ENCODE measurements around the gene R3HDM1.

DNA sequence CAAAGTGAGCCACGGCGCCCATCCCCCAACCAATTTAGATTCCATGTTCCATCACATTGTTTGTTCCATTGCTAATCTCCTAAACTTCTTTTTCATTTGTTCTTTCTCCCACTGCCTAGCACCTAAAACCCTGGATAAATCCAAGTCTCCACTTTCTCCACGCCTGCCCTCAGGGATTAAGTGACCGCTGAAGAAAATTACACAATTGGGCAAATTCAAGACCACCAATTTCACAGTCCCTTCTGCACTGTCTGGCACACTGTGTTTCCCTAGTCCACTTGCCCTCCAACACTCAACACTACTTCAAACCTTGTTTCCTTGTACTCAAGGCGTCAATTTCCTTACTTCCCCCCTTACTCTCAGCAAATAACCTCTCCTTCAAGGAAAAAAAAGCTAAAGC, 205.3 kb downstream of the R3HDM1 start:
- TF ChIP-seq, protein P1, sequence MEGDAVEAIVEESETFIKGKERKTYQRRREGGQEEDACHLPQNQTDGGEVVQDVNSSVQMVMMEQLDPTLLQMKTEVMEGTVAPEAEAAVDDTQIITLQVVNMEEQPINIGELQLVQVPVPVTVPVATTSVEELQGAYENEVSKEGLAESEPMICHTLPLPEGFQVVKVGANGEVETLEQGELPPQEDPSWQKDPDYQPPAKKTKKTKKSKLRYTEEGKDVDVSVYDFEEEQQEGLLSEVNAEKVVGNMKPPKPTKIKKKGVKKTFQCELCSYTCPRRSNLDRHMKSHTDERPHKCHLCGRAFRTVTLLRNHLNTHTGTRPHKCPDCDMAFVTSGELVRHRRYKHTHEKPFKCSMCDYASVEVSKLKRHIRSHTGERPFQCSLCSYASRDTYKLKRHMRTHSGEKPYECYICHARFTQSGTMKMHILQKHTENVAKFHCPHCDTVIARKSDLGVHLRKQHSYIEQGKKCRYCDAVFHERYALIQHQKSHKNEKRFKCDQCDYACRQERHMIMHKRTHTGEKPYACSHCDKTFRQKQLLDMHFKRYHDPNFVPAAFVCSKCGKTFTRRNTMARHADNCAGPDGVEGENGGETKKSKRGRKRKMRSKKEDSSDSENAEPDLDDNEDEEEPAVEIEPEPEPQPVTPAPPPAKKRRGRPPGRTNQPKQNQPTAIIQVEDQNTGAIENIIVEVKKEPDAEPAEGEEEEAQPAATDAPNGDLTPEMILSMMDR (IDR thresholded peaks at IDR 0.05; ENCODE audit: insufficient read depth, low read depth, low read length) = no peak
- no peak for TF ChIP-seq EZH2 (IDR thresholded peaks at IDR 0.05; ENCODE audit: insufficient read depth, low read length)

All from astrocyte (in vitro differentiated cells and primary cell).